Astrocyte (in vitro differentiated cells and primary cell): Measurements from ENCODE around the gene PLEKHG4B.

ENCODE experiments used
- EZH2 ChIP-seq: IDR thresholded peaks from 2 replicates; pipeline ENCODE4 v1.6.1; 2012; ENCODE audit warnings: mild to moderate bottlenecking, low read length, inconsistent platforms; ENCODE audit not compliant: insufficient read depth
- TF ChIP-seq, protein P1 (sequence below): IDR thresholded peaks from 2 replicates; pipeline ENCODE4 v1.5.1; 2011; ENCODE audit warnings: low read depth, mild to moderate bottlenecking, inconsistent platforms, low read length, moderate library complexity; ENCODE audit not compliant: insufficient read depth

GRCh38 chr5:105504-106070 is 13.6 kb downstream of the PLEKHG4B start:
- TF ChIP-seq, protein P1, sequence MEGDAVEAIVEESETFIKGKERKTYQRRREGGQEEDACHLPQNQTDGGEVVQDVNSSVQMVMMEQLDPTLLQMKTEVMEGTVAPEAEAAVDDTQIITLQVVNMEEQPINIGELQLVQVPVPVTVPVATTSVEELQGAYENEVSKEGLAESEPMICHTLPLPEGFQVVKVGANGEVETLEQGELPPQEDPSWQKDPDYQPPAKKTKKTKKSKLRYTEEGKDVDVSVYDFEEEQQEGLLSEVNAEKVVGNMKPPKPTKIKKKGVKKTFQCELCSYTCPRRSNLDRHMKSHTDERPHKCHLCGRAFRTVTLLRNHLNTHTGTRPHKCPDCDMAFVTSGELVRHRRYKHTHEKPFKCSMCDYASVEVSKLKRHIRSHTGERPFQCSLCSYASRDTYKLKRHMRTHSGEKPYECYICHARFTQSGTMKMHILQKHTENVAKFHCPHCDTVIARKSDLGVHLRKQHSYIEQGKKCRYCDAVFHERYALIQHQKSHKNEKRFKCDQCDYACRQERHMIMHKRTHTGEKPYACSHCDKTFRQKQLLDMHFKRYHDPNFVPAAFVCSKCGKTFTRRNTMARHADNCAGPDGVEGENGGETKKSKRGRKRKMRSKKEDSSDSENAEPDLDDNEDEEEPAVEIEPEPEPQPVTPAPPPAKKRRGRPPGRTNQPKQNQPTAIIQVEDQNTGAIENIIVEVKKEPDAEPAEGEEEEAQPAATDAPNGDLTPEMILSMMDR, result no peak
- no peak for TF ChIP-seq EZH2
